Thymus (tissue), 11 donors: ENCODE results near the gene IMMP2L. TPM values are rescaled to one million over a fixed set of nuclear protein-coding genes. Genes with fewer than 3 reads are reported as not detected.

Source experiments
- DNase-seq, 9 donors: peaks; one replicate each; pipeline ENCODE4 v3.0.0-alpha.2; 2013; ENCODE audit warnings: low spot score in 9 of 9, low read depth in 6 of 9, missing footprints in 1 of 9
- H3K27ac ChIP-seq, 2 donors: one replicate each; pipeline ENCODE4 v1.5.1; 2013; ENCODE audit warnings: control low read depth in 1 of 2, low read depth in 1 of 2, low read length in 1 of 2, mild to moderate bottlenecking in 1 of 2, moderate library complexity in 1 of 2
- H3K27me3 ChIP-seq, 2 donors: one replicate each; pipeline ENCODE4 v1.5.1; 2013; ENCODE audit warnings: low read length in 1 of 2; ENCODE audit not compliant: control insufficient read depth in 2 of 2, insufficient read depth in 1 of 2
- H3K36me3 ChIP-seq, 2 donors: one replicate each; pipeline ENCODE4 v1.5.1; 2013; ENCODE audit warnings: low read length in 1 of 2, mild to moderate bottlenecking in 1 of 2, moderate library complexity in 1 of 2; ENCODE audit not compliant: control insufficient read depth in 2 of 2, insufficient read depth in 2 of 2
- H3K4me1 ChIP-seq, 2 donors: one replicate each; pipeline ENCODE4 v1.5.1; 2013; ENCODE audit warnings: low read length in 2 of 2; ENCODE audit not compliant: control insufficient read depth in 2 of 2, insufficient read depth in 2 of 2
- H3K4me3 ChIP-seq, 2 donors: one replicate each; pipeline ENCODE4 v1.5.1; 2013; ENCODE audit warnings: low read length in 2 of 2, control low read depth in 1 of 2, mild to moderate bottlenecking in 1 of 2
- H3K9me3 ChIP-seq, 2 donors: one replicate each; pipeline ENCODE4 v1.5.1; 2013; ENCODE audit warnings: low read length in 1 of 2, mild to moderate bottlenecking in 1 of 2; ENCODE audit not compliant: control insufficient read depth in 2 of 2, insufficient read depth in 1 of 2
- WGBS: extraction: QIAGEN DNeasy Blood & Tissue Kit; methylation state at CpG from one replicate; pipeline ENCODE4 v1.1.7; 2013; 5-methylcytosine and 5-hydroxymethylcytosine counted together
- polyA plus RNA-seq: library from polyadenylated mRNA; stranded (reverse); fragments of 200-250 nt; gene quantifications from one replicate; pipeline ENCODE4 v1.2.3, GENCODE V29; 2013
- total RNA-seq: library from RNA; stranded (reverse); fragments of 120-200 nt; gene quantifications from one replicate; pipeline ENCODE4 v1.2.4, GENCODE V29; 2013
- donor health status: healthy.

IMMP2L gene
- total and polyA plus RNA-seq, 2 donors: 11.0 to 12.8 TPM

DNA sequence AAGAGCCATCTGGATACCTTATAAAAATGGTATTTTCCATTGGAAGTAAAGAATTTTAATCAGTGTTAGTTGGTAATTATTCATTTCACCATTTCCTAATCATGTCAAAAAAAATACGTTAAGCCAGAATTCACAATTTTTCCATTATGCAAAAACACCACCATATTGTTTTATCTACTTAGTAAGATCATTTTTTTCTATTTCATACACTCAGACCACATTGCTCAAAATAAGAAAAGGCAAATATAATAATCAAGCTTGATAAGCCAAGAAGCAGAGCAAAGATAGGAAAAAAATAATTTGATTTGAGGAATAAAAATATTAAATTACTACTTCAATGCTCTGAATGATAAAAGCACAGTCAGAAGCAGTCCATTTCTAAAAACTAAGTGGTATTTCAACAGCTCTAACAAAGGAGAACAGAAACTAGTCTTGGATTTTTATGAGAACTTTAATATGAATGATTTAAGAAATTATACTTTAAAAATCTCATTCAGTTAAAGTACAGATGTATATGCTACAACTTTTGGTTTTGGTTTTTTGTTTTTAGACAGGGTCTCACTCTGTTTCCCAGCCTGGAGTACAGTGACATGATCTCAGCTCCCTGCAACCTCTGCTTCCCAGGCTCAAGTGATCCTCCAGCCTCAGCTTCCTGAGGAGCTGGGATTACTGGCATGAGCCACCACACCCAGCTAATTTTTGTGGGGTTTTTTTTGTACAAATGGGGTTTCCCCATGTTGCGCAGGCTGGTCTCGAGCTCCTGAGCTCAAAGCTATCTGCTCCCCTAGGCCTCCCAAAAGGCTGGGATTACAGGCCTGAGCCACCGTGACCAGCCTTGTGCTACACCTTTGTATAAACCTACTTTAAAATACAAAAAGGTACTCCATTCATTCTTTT, 424.7 kb downstream of the IMMP2L start:
- DNase-seq: no peak
- peaks cover 0 to 7% of the 10 kb centered on the region in 2 donors for H3K4me1 ChIP-seq
- no peaks in the 10 kb centered on the region for H3K9me3 ChIP-seq
- H3K4me3 ChIP-seq: no peak overlapping the region
- WGBS: 86% methylated on average over 4 of the region's 4 CpGs
- no peaks in the 10 kb centered on the region for H3K36me3 ChIP-seq
- H3K27me3 ChIP-seq: no peaks in the 10 kb centered on the region
- H3K27ac ChIP-seq: peak overlapping the region; percentile 60 to 62

DNA sequence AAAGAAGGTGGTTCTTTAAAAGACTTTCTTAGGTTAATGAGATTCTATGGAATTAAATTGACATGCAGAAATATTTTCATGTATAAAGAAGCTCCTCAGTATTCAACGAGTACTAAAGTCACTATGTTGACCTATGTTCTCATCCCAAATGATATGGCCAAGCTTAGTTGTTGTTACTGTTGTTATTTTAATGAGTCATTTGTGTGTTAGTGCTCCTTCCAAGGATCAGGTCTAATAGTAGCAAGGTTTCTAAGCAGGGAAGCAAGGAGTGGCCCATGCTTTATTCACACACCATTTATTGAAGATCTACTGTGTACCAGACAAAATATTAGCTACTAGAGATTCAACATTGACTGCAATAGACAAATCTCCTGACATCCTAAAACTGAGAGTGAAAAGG, 429.5 kb downstream of the IMMP2L start:
- 95% methylated on average over 1 of the region's 1 CpG for WGBS
- H3K9me3 ChIP-seq: no peaks in the 10 kb centered on the region

DNA sequence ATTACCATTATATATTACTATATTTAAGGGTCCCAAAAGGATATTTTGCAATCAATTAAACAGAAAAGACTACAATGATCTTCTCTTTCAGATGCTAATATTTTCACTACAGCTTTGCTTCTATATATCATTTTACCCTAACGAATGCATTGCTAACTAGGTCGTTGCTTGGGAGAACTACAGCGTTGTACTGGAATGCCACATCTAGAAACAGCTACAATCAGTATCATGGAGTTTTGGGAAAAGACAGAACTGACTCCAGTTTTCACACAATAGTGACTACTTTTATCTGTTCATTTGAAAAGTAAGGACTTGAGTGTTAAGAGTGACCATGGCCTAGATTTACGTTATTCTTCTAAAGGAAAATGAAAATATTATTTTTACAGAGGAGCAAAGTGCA, 432.9 kb downstream of the IMMP2L start:
- no peak overlapping the region for H3K27ac ChIP-seq
- no peaks in the 10 kb centered on the region for H3K4me1 ChIP-seq
- H3K4me3 ChIP-seq: no peak overlapping the region
- WGBS: 98% methylated on average over 4 of the region's 4 CpGs
- no peaks in the 10 kb centered on the region for H3K9me3 ChIP-seq
- H3K27me3 ChIP-seq: no peaks in the 10 kb centered on the region
- H3K36me3 ChIP-seq: no peaks in the 10 kb centered on the region
- DNase-seq: no peak

More for the DNA sequence above, 429.5 kb downstream of the IMMP2L start:
- H3K36me3 ChIP-seq: no peaks in the 10 kb centered on the region
- no peak overlapping the region for H3K27ac ChIP-seq
- peaks cover 0 to 2% of the 10 kb centered on the region in 2 donors for H3K4me1 ChIP-seq
- DNase-seq: no peak
- H3K27me3 ChIP-seq: no peaks in the 10 kb centered on the region
- H3K4me3 ChIP-seq: no peak overlapping the region

DNA sequence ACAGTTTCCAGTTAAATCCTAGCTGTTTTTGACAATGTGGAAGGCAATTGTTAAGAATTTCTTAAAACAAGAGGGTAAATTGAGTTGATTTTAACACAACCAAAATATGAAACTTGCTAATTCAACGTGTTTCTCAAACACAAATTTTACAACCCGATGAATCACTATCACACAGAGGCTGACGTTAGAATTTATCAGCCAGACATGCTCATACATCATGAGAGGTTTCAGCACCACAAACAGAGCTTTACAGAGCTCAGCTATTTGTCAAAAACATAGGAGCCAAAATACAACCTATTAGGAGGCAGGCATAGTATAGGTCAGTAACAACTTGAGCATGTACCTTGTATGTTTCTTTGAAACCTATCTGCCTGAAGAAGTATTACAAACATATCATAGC, 435.3 kb downstream of the IMMP2L start:
- no peak overlapping the region for H3K4me3 ChIP-seq
- no peak overlapping the region for H3K27ac ChIP-seq
- no peaks in the 10 kb centered on the region for H3K9me3 ChIP-seq
- no peaks in the 10 kb centered on the region for H3K27me3 ChIP-seq
- no peak for DNase-seq
- H3K36me3 ChIP-seq: no peaks in the 10 kb centered on the region
- WGBS: 88% methylated on average over 3 of the region's 3 CpGs
- H3K4me1 ChIP-seq: no peaks in the 10 kb centered on the region

DNA sequence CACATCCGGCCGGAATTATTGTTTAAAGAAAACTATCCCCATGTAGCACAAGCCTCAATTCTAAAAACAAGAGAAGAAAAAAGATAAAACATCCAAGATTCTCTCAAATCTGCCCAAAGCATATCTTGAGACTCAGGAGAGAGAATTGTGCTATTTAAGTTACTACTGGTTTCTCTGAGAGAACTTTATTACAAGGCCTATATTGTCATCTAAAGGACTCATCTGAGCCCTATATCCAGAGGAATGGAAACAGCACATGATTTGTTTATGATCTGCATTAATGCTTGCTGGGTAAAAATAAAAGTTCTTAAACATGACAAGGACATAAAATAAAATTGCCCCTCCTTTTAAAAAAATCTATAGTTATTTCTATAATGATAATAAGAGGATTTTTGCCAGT, 446.3 kb downstream of the IMMP2L start:
- Histone ChIP-seq H3K4me3 (no peak overlapping the region), H3K4me1 (no peaks in the 10 kb centered on the region), H3K36me3 (no peaks in the 10 kb centered on the region), H3K9me3 (no peaks in the 10 kb centered on the region), H3K27ac (no peak overlapping the region), H3K27me3 (no peaks in the 10 kb centered on the region)
- DNase-seq: no peak
- over 99% methylated on average over 2 of the region's 2 CpGs for WGBS

DNA sequence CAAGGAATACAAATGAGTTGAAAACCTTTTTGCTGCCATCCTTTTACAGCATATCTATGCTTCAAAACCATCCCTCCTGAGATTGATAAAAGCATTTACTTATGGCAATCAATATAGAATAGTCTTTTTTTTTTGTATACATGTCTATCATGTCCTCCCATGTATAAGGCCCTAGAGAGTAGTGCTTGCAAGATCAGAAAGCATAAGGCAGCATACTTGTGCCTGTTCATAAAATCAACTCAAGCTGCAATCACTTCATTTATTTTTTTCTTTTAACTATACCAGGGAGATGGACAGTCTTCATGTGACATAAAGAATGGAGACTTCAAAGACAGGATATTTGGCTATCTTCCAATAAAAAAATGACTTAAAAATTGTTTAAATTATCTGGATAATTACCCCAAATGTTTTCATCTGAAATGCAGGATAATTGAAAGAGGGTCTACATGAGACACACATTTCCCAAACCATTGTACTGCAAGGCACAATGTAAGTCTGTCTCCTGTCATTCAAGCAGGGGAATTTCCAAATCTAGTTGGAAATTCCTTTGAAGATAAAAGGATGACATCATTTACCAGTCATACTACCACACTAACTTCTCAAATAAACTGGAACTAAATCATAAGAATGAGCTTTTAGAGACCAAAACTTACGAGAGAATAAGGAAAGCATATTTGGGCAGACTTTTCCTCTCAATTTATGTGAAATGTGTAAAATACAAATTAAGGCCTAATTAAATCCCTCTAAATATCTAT, 448.9 kb downstream of the IMMP2L start:
- peak in 1 of 9 donors; percentile 25 for DNase-seq
- Histone ChIP-seq H3K4me1 (no peaks in the 10 kb centered on the region), H3K9me3 (no peaks in the 10 kb centered on the region), H3K4me3 (no peak overlapping the region), H3K36me3 (no peaks in the 10 kb centered on the region), H3K27me3 (no peaks in the 10 kb centered on the region), H3K27ac (no peak overlapping the region)
- 86% methylated on average over 1 of the region's 1 CpG for WGBS

DNA sequence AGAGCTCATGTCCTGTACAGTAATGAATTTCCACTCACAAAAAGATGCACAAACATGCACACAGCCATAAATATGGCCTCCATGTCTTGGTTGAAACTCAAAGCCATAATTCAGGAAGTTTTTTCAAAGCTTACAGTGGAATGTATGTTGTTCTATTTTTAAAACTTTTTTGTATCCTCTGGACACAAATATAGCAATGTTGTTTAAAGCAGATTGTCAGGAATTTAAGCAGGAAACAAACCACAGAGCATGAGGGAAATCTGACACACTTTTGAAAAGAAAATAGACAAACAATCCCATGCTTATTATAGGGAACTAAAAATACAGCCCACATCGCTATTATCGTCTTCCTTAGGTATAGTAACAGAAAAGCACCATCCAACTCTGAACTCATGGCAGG, 449.9 kb downstream of the IMMP2L start:
- Histone ChIP-seq H3K27me3 (no peaks in the 10 kb centered on the region), H3K27ac (no peak overlapping the region), H3K4me1 (no peaks in the 10 kb centered on the region), H3K4me3 (no peak overlapping the region), H3K9me3 (no peaks in the 10 kb centered on the region), H3K36me3 (no peaks in the 10 kb centered on the region)
- WGBS: 97% methylated on average over 2 of the region's 2 CpGs
- no peak for DNase-seq

DNA sequence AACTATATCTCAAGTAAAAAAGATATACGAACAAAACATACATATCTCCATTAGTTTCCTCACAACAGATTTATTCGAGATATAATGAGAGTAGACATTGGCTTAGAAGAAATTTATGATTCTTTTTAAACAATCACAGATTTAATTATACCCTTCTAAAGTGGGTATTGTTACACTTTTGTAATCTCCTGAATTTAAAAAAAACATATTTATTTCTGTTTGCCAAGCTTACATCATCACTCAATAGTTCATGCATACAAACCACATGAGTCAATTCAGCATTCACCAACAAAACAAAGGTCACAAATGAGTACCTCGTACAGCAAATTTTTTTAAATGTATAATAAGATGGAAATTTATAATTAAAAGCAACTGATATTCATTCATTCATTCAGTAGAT, 453.8 kb downstream of the IMMP2L start:
- no peaks in the 10 kb centered on the region for H3K36me3 ChIP-seq
- no peaks in the 10 kb centered on the region for H3K4me1 ChIP-seq
- H3K27ac ChIP-seq: no peak overlapping the region
- no peak overlapping the region for H3K4me3 ChIP-seq
- H3K9me3 ChIP-seq: no peaks in the 10 kb centered on the region
- WGBS: 96% methylated on average over 3 of the region's 3 CpGs
- H3K27me3 ChIP-seq: no peaks in the 10 kb centered on the region
- DNase-seq: no peak

DNA sequence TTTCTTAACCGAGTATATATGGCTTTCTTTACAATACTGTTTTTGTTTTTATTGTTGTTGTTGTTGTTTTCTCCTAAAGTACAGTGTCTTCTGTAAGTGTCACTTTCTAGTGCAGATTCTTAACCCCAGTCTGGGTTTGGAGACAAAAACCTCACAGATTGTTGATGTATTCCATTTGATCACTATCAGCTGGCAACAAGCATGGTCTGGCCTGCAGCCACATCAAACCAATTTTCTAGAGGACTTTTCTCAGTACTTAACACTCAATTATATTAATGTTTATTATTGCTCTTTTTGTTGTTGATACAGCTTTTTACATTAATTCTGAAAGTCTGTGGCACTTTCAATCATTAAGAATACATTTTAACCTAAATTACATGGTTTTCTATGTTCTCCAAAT, 454.3 kb downstream of the IMMP2L start:
- H3K4me1 ChIP-seq: no peaks in the 10 kb centered on the region
- no peaks in the 10 kb centered on the region for H3K27me3 ChIP-seq
- H3K4me3 ChIP-seq: no peak overlapping the region
- no peaks in the 10 kb centered on the region for H3K9me3 ChIP-seq
- 100% methylated on average over 1 of the region's 1 CpG for WGBS
- H3K27ac ChIP-seq: no peak overlapping the region
- no peak for DNase-seq
- no peaks in the 10 kb centered on the region for H3K36me3 ChIP-seq
